ENCODE results near the gene HELZ. TPM values are rescaled to one million over a fixed set of nuclear protein-coding genes. Genes with fewer than 3 reads are reported as not detected.
A peak's percentile ranks its signal among the peaks of the same experiment; 100 is the strongest.

Gene HELZ
- total RNA-seq, 1 donor from 2014 or later = 63.5 TPM

GRCh38 chr17:67266496-67266895 lies 21.5 kb upstream of the HELZ start:
- no peaks in the 10 kb centered on the region for H3K4me1 Mint-ChIP-seq (ENCODE audit: unreplicated experiment)
- H3K4me3 Mint-ChIP-seq (ENCODE audit: unreplicated experiment) = no peak overlapping the region
- no peak for TF ChIP-seq CTCF (IDR thresholded peaks at IDR 0.05)
- no peaks in the 10 kb centered on the region for H3K27me3 Mint-ChIP-seq (ENCODE audit: unreplicated experiment)
- H3K27ac Mint-ChIP-seq (ENCODE audit: unreplicated experiment) = no peak overlapping the region
- H3K9me3 Mint-ChIP-seq (ENCODE audit: unreplicated experiment) = no peaks in the 10 kb centered on the region
- no peaks in the 10 kb centered on the region for H3K36me3 Mint-ChIP-seq (ENCODE audit: unreplicated experiment)
- no peak for DNase-seq (ENCODE audit: extremely low spot score, unreplicated experiment)

GRCh38 chr17:67265436-67266019 lies 20.5 kb upstream of the HELZ start:
- TF ChIP-seq CTCF (IDR thresholded peaks at IDR 0.05) = no peak
- no peak for DNase-seq (ENCODE audit: extremely low spot score, unreplicated experiment)
- Mint-ChIP-seq H3K9me3 (ENCODE audit: unreplicated experiment) (no peaks in the 10 kb centered on the region), H3K4me1 (ENCODE audit: unreplicated experiment) (peaks cover 2% of the 10 kb centered on the region), H3K27ac (ENCODE audit: unreplicated experiment) (no peak overlapping the region), H3K27me3 (ENCODE audit: unreplicated experiment) (no peaks in the 10 kb centered on the region), H3K4me3 (ENCODE audit: unreplicated experiment) (no peak overlapping the region), H3K36me3 (ENCODE audit: unreplicated experiment) (no peaks in the 10 kb centered on the region)

GRCh38 chr17:67262435-67263117 lies 17.6 kb upstream of the HELZ start:
- Mint-ChIP-seq H3K27ac (ENCODE audit: unreplicated experiment) (no peak overlapping the region), H3K36me3 (ENCODE audit: unreplicated experiment) (no peaks in the 10 kb centered on the region), H3K9me3 (ENCODE audit: unreplicated experiment) (no peaks in the 10 kb centered on the region), H3K27me3 (ENCODE audit: unreplicated experiment) (no peaks in the 10 kb centered on the region), H3K4me3 (ENCODE audit: unreplicated experiment) (no peak overlapping the region), H3K4me1 (ENCODE audit: unreplicated experiment) (peaks cover 31% of the 10 kb centered on the region)
- TF ChIP-seq CTCF (IDR thresholded peaks at IDR 0.05) = no peak
- no peak for DNase-seq (ENCODE audit: extremely low spot score, unreplicated experiment)

- peaks cover 33% of the 10 kb centered on the region for H3K4me1 Mint-ChIP-seq (ENCODE audit: unreplicated experiment)
- DNase-seq (ENCODE audit: extremely low spot score, unreplicated experiment) = no peak
These were observed 15.4 kb upstream of the HELZ start for GRCh38 chr17:67260170-67260987.

More at GRCh38 chr17:67260170-67260987, 15.4 kb upstream of the HELZ start:
- no peak overlapping the region for H3K4me3 Mint-ChIP-seq (ENCODE audit: unreplicated experiment)
- no peaks in the 10 kb centered on the region for H3K27me3 Mint-ChIP-seq (ENCODE audit: unreplicated experiment)
- H3K9me3 Mint-ChIP-seq (ENCODE audit: unreplicated experiment) = no peaks in the 10 kb centered on the region
- peak overlapping the region; percentile 86 for H3K27ac Mint-ChIP-seq (ENCODE audit: unreplicated experiment)
- no peaks in the 10 kb centered on the region for H3K36me3 Mint-ChIP-seq (ENCODE audit: unreplicated experiment)
- no peak for TF ChIP-seq CTCF (IDR thresholded peaks at IDR 0.05)

Data from osteocyte (in vitro differentiated cells).